ENCODE results near the gene REPS1.

Gene REPS1

GRCh38 chr6:138857775-138858174 lies 130.3 kb downstream of the REPS1 start:
- FAIRE-seq (no peak), DNase-seq (ENCODE audit: insufficient read length, low spot score) (no peak)
- TF ChIP-seq SPI1 (IDR thresholded peaks at IDR 0.05; ENCODE audit: low read depth, low read length) (no peak), POLR2A (IDR thresholded peaks at IDR 0.05; ENCODE audit: low read depth, low read length) (no peak), PAX5 (IDR thresholded peaks at IDR 0.05; ENCODE audit: insufficient read depth, low read length, severe bottlenecking) (no peak), POLR2AphosphoS5 (IDR thresholded peaks at IDR 0.05; ENCODE audit: low read depth, low read length) (no peak), TAF1 (IDR thresholded peaks at IDR 0.05; ENCODE audit: low read depth, low read length) (no peak), POU2F2 (IDR thresholded peaks at IDR 0.05; ENCODE audit: low read depth, low read length) (no peak)

GRCh38 chr6:138856654-138857053 lies 131.4 kb downstream of the REPS1 start:
- FAIRE-seq (no peak), DNase-seq (ENCODE audit: insufficient read length, low spot score) (no peak)
- no peak for TF ChIP-seq SPI1 (IDR thresholded peaks at IDR 0.05; ENCODE audit: low read depth, low read length)

Measured in GM12891 (cell line).